BE2C (cell line): ENCODE data around the gene CD22.

Experiments
- DNase-seq: peaks from one replicate; pipeline ENCODE4 v3.0.0-alpha.2; 2020
- H3K27me3 ChIP-seq: fragments of 250-450 bp; sonication (Bioruptor Pico); 2 replicates; pipeline ENCODE4 v1.5.1; 2020; ENCODE audit warnings: mild to moderate bottlenecking
- H3K36me3 ChIP-seq: fragments of 250-450 bp; sonication (Bioruptor Pico); 2 replicates; pipeline ENCODE4 v1.5.1; 2020; ENCODE audit warnings: mild to moderate bottlenecking
- H3K4me1 ChIP-seq: fragments of 250-450 bp; sonication (Bioruptor Pico); 2 replicates; pipeline ENCODE4 v1.5.1; 2020
- H3K4me3 ChIP-seq: 2 replicates; pipeline ENCODE4 v1.5.1; 2011; ENCODE audit warnings: low read depth, low read length
- H3K9me3 ChIP-seq: fragments of 250-450 bp; sonication (Bioruptor Pico); 2 replicates; pipeline ENCODE4 v1.5.1; 2020
- CTCF ChIP-seq: IDR thresholded peaks from 2 replicates; pipeline ENCODE4 v1.5.1; 2012; ENCODE audit warnings: mild to moderate bottlenecking, low read depth, low read length

CD22 gene

GRCh38 chr19:35349614-35350521, 20.9 kb downstream of the CD22 start:
- Histone ChIP-seq H3K4me1 (peaks cover 3% of the 10 kb centered on the region), H3K4me3 (no peak overlapping the region), H3K27me3 (no peaks in the 10 kb centered on the region), H3K9me3 (no peaks in the 10 kb centered on the region), H3K36me3 (no peaks in the 10 kb centered on the region)
- DNase-seq: no peak
- TF ChIP-seq CTCF: no peak

- TF ChIP-seq CTCF: no peak
- Histone ChIP-seq H3K27me3 (no peaks in the 10 kb centered on the region), H3K4me1 (peaks cover 3% of the 10 kb centered on the region), H3K36me3 (no peaks in the 10 kb centered on the region), H3K4me3 (no peak overlapping the region), H3K9me3 (no peaks in the 10 kb centered on the region)
- DNase-seq: no peak
Measured at GRCh38 chr19:35350591-35350990, 21.6 kb downstream of the CD22 start.

- peaks cover 3% of the 10 kb centered on the region for H3K4me1 ChIP-seq
- no peaks in the 10 kb centered on the region for H3K36me3 ChIP-seq
- no peak for DNase-seq
- no peak for TF ChIP-seq CTCF
- H3K9me3 ChIP-seq: no peaks in the 10 kb centered on the region
- H3K4me3 ChIP-seq: no peak overlapping the region
- H3K27me3 ChIP-seq: no peaks in the 10 kb centered on the region
Measured at GRCh38 chr19:35351411-35352176, 22.6 kb downstream of the CD22 start.

GRCh38 chr19:35352177-35352447, 23.1 kb downstream of the CD22 start:
- DNase-seq: no peak
- Histone ChIP-seq H3K36me3 (no peaks in the 10 kb centered on the region), H3K4me1 (peaks cover 3% of the 10 kb centered on the region), H3K27me3 (no peaks in the 10 kb centered on the region), H3K9me3 (no peaks in the 10 kb centered on the region), H3K4me3 (no peak overlapping the region)
- no peak for TF ChIP-seq CTCF

GRCh38 chr19:35352448-35353304, 23.7 kb downstream of the CD22 start:
- no peaks in the 10 kb centered on the region for H3K9me3 ChIP-seq
- no peaks in the 10 kb centered on the region for H3K27me3 ChIP-seq
- H3K36me3 ChIP-seq: no peaks in the 10 kb centered on the region
- H3K4me1 ChIP-seq: peaks cover 3% of the 10 kb centered on the region
- no peak overlapping the region for H3K4me3 ChIP-seq
- TF ChIP-seq CTCF: peak; percentile 93
- peak; percentile 79 for DNase-seq
